Loucy (cell line): ENCODE results near the gene NAB1.

ENCODE experiments used
- CTCF ChIP-seq: fragments of 200-600 bp; sonication (generic); conservative IDR thresholded peaks from 2 replicates; pipeline ENCODE4 v1.5.1; 2014; ENCODE audit warnings: mild to moderate bottlenecking, antibody characterized with exemption, low read length
- EZH2phosphoT487 ChIP-seq: fragments of 200-600 bp; IDR thresholded peaks from 2 replicates; pipeline ENCODE4 v1.6.1; 2018; ENCODE audit warnings: antibody characterized with exemption, mild to moderate bottlenecking, moderate library complexity, borderline replicate concordance

GRCh38 chr2:190720276-190720675 is 71.4 kb downstream of the NAB1 start:
- no peak for TF ChIP-seq CTCF
- no peak for TF ChIP-seq EZH2phosphoT487
